ENCODE data around the gene ERC1. TPM values are rescaled to one million over a fixed set of nuclear protein-coding genes. Genes with fewer than 3 reads are reported as not detected.

Gene ERC1
- total RNA-seq, 2 donors from 2014 or later, result 40.3 to 43.0 TPM

DNA sequence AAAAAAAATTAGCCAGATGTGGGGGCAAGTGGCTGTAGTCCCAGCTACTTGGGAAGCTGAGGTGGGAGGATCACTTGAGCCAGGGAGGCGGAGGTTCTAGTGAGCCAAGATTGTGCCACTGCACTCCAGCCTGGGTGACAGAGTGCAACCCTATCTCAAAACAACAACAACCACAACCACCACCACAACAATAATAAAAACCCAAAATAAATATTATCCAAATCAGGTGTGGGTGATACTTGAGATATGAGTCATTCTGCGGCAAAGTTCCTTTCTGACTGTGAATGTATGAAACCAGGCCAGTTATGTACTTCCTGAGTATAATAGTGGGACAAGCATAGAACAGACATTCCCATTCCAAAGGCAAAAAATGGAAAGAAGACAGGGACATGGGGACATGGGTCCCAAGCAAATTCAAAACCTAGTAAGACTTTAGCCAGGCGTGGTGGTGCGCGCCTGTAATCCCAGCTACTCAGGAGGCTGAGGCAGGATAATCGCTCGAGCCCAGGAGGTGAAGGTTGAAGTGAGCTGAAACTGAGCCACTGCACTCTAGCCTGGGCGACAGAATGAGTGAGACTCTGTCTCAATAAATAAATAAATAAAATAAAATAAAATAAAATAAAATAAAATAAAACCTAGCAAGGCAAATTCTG lies 9.7 kb upstream of the ERC1 start:
- no peaks in the 10 kb centered on the region for H3K4me1 ChIP-seq
- H3K27me3 ChIP-seq, result no peaks in the 10 kb centered on the region
- H3K36me3 ChIP-seq, result no peaks in the 10 kb centered on the region
- H3K4me3 ChIP-seq, result no peak overlapping the region
- no peak for DNase-seq (ENCODE audit: low spot score)
- H3K27ac ChIP-seq, result no peak overlapping the region
- TF ChIP-seq, protein P1, sequence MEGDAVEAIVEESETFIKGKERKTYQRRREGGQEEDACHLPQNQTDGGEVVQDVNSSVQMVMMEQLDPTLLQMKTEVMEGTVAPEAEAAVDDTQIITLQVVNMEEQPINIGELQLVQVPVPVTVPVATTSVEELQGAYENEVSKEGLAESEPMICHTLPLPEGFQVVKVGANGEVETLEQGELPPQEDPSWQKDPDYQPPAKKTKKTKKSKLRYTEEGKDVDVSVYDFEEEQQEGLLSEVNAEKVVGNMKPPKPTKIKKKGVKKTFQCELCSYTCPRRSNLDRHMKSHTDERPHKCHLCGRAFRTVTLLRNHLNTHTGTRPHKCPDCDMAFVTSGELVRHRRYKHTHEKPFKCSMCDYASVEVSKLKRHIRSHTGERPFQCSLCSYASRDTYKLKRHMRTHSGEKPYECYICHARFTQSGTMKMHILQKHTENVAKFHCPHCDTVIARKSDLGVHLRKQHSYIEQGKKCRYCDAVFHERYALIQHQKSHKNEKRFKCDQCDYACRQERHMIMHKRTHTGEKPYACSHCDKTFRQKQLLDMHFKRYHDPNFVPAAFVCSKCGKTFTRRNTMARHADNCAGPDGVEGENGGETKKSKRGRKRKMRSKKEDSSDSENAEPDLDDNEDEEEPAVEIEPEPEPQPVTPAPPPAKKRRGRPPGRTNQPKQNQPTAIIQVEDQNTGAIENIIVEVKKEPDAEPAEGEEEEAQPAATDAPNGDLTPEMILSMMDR (IDR thresholded peaks at IDR 0.05), result no peak
- no peaks in the 10 kb centered on the region for H3K9me3 ChIP-seq

DNA sequence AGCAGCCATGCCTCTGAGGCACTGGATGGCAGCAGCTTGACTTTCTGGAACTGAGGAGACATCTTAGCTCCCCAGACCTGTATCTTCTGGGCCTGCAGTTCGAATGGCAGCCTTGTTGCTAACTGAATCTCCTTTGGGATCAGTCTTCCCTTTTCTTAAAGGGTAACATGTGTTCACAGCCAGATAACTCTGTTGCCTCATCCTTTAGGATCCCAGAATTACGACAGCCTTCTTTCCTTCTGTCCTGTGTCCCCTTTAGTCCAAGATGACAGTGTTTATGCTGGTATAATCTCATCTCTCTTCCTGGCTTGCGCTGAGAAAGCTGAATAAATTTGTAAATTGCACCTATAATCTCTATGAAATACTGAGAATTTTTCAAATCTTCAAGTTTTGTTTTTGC lies 9.1 kb upstream of the ERC1 start:
- H3K9me3 ChIP-seq, result no peaks in the 10 kb centered on the region
- no peaks in the 10 kb centered on the region for H3K36me3 ChIP-seq
- H3K4me1 ChIP-seq, result no peaks in the 10 kb centered on the region
- no peaks in the 10 kb centered on the region for H3K27me3 ChIP-seq
- no peak overlapping the region for H3K27ac ChIP-seq
- no peak for DNase-seq (ENCODE audit: low spot score)
- no peak overlapping the region for H3K4me3 ChIP-seq
- TF ChIP-seq, protein P1 (IDR thresholded peaks at IDR 0.05), result no peak

DNA sequence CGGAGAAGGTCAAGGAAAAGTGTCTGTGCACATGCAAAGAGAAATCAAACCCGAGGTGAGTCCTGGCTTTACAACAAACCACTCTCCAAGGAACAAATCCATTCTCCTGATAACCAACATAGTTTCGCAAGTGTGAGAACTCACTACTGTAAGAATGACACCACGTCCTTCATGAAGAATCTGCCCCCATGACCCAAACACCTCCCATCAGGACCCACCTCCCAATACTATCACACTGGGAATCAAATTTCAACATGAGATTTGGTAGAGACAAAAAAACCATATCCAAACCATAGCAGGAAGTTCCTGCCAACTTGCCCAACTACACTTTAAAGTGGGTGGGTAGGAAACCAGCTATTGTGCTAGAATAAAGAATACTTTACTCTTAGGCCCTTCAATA lies 2.4 kb upstream of the ERC1 start:
- H3K4me3 ChIP-seq, result peak overlapping the region in 1 of 2 donors; percentile 89
- no peaks in the 10 kb centered on the region for H3K27me3 ChIP-seq
- peak overlapping the region; percentile 95 to 99 for H3K27ac ChIP-seq
- DNase-seq (ENCODE audit: low spot score), result no peak
- H3K36me3 ChIP-seq, result no peaks in the 10 kb centered on the region
- H3K9me3 ChIP-seq, result no peaks in the 10 kb centered on the region
- TF ChIP-seq, protein P1 (IDR thresholded peaks at IDR 0.05), result no peak
- H3K4me1 ChIP-seq, result peaks cover 0 to 39% of the 10 kb centered on the region in 2 donors

DNA sequence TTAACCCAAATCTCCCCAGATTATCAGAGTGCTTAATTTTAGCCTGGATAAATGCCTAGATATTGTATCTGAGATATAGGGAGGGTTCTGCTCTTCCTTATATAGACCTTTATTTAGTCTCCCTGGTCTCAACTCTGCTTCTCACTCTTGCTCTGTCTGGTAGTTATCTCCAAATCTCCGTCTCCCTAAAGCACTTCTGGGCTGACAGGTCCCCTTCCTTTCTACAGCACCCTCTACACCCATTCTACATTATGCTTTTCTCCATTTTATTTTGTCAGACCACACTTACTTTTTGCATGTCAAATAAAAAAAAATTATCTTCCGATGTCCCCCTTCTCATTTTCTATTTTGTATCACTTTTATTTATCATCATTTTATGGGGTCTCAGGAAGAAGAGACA lies 2.0 kb upstream of the ERC1 start:
- H3K27me3 ChIP-seq, result no peaks in the 10 kb centered on the region
- no peaks in the 10 kb centered on the region for H3K9me3 ChIP-seq
- peaks cover 0 to 39% of the 10 kb centered on the region in 2 donors for H3K4me1 ChIP-seq
- TF ChIP-seq, protein P1 (IDR thresholded peaks at IDR 0.05), result no peak
- peak overlapping the region; percentile 95 to 99 for H3K27ac ChIP-seq
- no peak for DNase-seq (ENCODE audit: low spot score)
- peak overlapping the region; percentile 89 to 97 for H3K4me3 ChIP-seq
- no peaks in the 10 kb centered on the region for H3K36me3 ChIP-seq

DNA sequence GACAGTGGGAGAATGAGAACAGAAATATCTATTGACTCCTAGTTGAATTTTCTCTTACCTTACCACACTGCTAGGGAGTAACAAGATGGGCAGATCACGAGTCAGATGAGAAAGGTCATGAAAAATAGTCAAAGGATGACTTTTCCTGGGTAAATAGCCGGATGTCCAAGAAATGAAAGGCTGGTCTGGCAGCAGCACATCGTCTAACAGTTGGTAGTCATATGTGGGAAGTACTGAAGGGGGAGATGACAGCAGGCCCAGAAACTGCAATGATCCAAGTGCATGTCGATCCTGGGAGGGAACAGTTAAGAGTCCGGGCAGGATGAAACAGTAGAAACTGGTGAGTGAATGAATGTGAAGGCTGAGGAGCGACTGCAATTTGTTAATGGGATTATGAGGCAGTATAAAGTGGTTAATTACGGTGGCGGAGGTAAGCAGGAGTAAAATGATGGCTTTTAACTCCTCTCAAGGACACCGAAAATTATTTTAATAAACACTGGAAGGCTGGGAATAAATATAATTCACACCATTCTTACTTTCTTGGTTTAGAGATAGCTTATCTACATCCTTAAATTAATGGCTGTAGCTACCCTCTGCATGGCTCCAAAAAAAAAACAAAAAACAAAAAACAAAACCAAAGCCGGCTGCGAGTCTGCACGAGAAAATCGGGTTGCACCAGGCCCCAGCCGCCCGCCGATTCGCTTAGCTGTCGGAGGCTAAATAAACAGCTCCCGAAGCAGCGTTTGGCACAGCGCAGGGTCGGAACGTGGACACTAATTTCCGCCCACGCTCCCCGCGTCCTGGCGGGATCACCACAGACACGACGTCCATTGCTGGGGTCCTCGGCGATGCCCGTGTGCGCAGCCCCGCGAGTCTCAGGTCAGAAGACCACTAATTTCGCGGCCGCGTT lies 1.0 kb upstream of the ERC1 start:
- H3K4me1 ChIP-seq, result peaks cover 0 to 39% of the 10 kb centered on the region in 2 donors
- TF ChIP-seq, protein P1 (IDR thresholded peaks at IDR 0.05), result no peak

More for the DNA sequence above, 1.0 kb upstream of the ERC1 start:
- H3K4me3 ChIP-seq, result peak overlapping the region; percentile 89 to 97
- no peaks in the 10 kb centered on the region for H3K36me3 ChIP-seq
- no peaks in the 10 kb centered on the region for H3K9me3 ChIP-seq
- peak overlapping the region; percentile 95 to 99 for H3K27ac ChIP-seq
- H3K27me3 ChIP-seq, result no peaks in the 10 kb centered on the region
- peak; percentile 70 for DNase-seq (ENCODE audit: low spot score)

Measured in right atrium auricular region (tissue), 2 donors.